HG02884 (cell line): ENCODE results near the gene ICAM2.
"Not testable (repeated sequence)": the region's sequence is repeated elsewhere in the genome, so short reads cannot be mapped to it uniquely, and the experiment has no call there.

Experiments
- ATAC-seq: cut with Tn5 transposase; IDR thresholded peaks from one replicate; pipeline ENCODE4 v1.9.1; 2021; ENCODE audit warnings: mild to moderate bottlenecking, moderate library complexity; ENCODE audit not compliant: unreplicated experiment

The ICAM2 gene

DNA sequence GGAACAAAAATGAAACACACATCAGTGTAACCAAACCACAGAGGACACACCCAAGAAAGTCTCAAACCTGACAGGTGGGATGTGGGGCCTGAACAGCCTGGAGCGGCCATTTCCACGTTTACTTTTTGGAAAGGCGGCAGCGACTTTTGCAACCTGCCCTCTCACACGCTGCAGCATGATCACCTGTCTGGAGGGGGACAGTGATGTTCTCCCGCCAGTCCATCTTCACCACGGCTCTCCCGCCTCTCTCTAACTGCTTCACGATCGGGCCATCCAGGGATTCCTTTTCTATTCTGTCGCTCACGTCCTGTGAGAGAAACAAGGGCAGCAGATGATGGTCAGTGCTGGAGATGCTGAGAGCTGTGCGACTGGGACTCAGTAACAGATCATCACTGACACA is 24.7 kb upstream of the ICAM2 start:
- no peak for ATAC-seq

GRCh38 chr17:64042700-64043485 is 22.5 kb upstream of the ICAM2 start:
- no peak for ATAC-seq

DNA sequence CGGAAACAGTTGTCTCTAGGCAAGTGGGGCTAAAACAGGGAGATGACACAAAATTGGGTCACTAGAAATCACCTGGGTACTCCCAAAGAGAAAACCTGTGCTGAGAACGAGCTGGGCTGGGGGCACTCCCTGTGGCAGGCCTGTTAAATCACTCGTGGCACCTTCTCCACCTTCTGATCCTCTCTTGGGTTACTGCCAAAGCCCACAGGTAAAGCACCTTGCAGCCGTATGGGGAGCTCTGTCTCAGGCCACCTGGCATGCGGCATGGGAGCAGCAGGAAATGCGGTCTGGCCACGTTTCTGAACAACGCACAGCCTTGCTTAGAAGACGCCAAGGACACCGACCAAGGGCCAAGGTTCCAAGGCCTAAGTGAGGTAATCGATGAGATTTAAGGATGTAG is 21.5 kb upstream of the ICAM2 start:
- no peak for ATAC-seq

DNA sequence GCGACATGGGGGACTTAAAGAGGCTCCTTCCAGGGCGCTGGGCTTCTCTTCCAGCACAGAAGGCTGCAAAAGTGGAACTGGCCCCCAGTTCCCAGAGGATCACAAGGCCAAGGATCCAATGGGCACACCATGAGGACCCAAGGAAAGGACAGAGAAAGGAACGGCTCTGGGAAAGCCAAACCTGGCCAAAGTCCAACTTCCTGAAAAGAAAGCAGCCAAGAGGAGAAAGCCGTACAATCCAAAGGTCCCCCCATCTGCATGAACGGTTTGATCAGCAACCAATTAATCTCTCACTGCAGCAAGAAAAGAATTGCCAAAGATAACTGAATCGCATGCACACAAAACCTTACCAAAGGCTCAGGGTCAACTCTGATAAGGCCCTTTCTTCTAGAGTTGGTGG is 19.8 kb upstream of the ICAM2 start:
- no peak for ATAC-seq

- no peak for ATAC-seq
Measured at GRCh38 chr17:64039106-64039400, 18.6 kb upstream of the ICAM2 start.

- no peak for ATAC-seq
Measured at GRCh38 chr17:64038331-64039105, 18.1 kb upstream of the ICAM2 start.

GRCh38 chr17:64037802-64038201 is 17.4 kb upstream of the ICAM2 start:
- no peak for ATAC-seq

GRCh38 chr17:64037180-64037579 is 16.7 kb upstream of the ICAM2 start:
- ATAC-seq: no peak

DNA sequence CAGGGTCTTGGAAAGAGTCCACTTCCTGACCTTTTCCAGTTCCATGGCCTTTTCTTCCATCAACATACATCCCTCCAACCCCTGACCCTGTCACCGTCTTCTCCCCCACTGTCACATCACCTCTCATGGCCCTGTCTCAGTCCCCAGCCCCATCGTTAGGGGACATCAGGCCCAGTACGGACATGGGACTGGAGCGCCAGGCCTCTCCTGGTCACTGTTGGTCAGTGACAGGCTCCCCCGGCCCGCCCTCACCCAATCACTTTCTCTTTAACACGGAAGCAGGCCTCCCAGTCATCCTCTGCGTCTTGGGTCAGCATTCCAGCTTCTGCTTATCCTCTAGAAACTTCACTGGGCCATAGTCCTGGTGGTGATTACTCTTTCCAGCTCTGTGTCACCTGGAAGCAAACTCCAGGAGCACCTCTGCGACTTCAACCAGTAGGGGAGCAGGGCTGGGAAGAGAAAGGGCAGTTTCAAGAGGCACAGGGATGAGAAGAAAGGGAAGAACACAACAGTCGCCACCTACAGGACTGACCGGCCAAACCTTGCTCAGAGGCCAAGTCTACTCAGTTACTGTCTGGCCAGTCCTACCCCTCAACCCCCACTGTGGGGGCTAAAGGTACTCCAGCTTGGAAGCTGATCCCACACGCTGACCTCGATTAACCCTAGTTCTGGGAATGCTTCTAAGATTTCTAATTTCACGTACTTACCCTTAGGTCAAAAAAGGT is 15.9 kb upstream of the ICAM2 start:
- no peak for ATAC-seq

GRCh38 chr17:64032081-64032480 is 11.6 kb upstream of the ICAM2 start:
- ATAC-seq: no peak

DNA sequence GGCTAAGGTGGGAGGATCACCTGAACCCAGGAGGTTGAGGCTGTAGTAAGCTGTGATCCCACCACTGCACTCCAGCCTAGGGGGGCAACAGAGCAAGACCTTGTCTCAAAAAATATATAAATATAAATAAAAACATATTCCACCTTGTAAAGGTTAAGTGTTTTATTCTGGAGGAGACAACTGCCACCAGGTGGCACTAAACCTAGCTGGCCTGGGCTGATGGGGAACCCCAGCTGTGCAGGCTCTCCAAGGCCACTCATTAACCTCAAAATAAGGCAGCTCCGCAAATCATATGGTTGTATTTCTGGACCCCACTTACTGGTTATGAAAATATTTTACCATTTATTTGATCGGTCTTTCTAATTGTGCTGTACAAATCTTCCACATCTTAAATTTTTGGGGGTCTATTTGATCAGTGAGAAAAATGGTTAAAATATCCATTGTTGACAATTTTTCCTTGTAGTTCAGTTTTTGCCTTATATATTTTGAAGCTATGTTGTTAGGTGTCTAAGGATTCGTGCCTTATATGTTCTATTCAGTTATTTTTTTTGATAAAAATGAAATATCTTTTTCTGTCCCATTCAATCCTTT is 8.5 kb upstream of the ICAM2 start:
- ATAC-seq: no peak

GRCh38 chr17:64025732-64026294 is 5.4 kb upstream of the ICAM2 start:
- ATAC-seq: no peak

GRCh38 chr17:64024781-64025731 is 4.6 kb upstream of the ICAM2 start:
- no peak for ATAC-seq

GRCh38 chr17:64024215-64024654 is 3.8 kb upstream of the ICAM2 start:
- no peak for ATAC-seq

DNA sequence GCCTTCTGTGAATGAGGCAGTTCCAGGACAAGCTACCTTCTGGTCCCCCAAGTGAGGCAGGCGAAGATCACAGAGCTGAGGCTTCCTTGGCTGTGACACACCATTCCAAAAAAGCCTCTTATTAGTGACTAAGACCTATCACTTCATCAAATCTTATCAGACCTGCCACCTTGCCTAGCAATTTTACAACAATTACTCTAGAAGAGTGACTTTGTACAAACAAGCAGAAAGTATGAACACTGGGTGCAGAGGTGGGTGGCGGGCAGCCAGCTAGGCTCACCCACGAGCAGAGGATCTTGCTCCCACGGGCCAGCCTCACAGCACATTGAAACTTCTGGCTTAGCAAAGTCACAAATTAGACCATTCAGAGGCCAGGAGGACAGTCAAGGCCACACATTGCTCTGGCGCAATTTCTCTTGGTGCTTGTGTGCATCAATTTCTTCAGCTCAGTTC is 2.2 kb upstream of the ICAM2 start:
- ATAC-seq: no peak

DNA sequence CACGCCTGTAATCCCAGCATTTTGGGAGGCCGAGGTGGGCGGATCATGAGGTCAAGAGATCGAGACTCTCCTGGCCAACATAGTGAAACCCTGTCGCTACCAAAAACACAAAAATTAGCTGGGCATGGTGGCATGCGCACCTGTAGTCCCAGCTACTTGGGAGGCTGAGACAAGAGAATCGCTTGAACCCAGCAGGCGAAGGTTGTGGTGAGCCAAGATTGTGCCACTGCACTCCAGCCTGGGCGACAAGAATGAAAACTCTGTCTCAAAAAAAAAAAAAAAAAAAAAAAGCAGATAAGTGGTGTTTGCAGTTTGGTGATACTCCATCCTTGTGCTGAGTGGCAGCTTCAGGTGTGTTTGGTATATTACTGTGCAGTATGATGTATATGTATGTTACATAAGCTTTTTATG is 877 bp downstream of the ICAM2 start:
- not testable (repeated sequence) for ATAC-seq

- no peak for ATAC-seq
Measured at GRCh38 chr17:64017381-64017980, 3.0 kb downstream of the ICAM2 start.

DNA sequence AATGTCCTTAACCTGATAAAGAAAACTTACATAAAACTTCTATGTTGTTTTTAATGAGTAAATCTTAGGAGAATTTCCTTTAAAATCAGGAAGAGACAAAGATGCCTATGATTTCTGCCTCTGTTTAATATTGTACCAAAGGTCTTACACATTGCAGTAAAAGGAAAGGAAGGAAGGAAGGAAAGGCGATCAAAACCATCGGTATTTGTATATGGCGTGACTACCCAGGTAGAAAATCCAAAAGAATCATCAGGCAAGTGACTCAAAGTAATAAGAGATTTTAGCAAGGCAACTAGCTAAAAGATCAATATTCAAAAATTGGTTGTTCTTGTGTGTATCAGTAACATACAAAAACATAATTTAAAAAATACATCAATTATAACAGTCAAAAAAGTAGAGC is 3.5 kb downstream of the ICAM2 start:
- ATAC-seq: no peak

- no peak for ATAC-seq
Measured at GRCh38 chr17:64016231-64016784, 4.1 kb downstream of the ICAM2 start.
